ENCODE measurements around the gene PRICKLE4.

GRCh38 chr6:41757931-41758640 is 22.5 kb upstream of the PRICKLE4 start:
- TF ChIP-seq CTCF (IDR thresholded peaks at IDR 0.05) = no peak
- no peak for TF ChIP-seq POLR2A (IDR thresholded peaks at IDR 0.05)
- TF ChIP-seq EP300 (IDR thresholded peaks at IDR 0.05) = no peak

Measured in tibial nerve (tissue), 4 donors.